ENCODE measurements around the gene DCLK1. TPM values are rescaled to one million over a fixed set of nuclear protein-coding genes. Genes with fewer than 3 reads are reported as not detected.

Gene DCLK1
- total RNA-seq, 1 donor from 2014 or later: 8.5 TPM

GRCh38 chr13:35792021-35792420 is 339.2 kb downstream of the DCLK1 start:
- no peak for DNase-seq (ENCODE audit: low read depth in 2 of 2)

DNA sequence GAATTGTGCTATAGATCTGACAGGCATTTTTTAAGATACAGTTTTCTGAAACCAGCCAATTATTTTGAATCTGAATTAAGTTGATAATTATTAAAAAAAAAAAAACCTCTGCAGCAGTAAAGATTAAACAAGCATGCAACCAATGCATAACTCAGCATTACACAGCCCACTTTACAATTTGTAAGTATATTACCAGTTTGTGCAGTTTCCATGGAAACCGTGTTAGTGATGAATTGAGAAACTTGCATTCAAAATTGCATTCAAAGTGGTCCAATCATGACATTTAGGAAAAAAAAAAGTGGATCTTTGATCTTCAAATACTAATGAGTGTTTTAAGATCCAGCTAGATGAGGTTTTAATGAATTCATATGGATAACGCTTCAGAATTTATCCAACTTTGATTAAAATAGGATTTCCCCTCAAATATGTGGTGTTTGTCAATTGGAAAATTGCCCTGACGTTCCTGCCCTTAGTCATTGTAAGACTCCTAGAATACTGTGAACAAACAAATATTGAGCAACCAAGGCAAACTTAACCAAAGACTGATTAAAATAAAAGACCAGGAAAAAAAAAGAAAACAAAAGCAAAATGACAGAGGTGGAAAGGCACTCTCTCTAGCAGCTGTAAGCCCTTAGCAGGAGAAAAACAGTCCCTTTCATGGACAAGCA is 339.9 kb downstream of the DCLK1 start:
- no peak for DNase-seq (ENCODE audit: low read depth in 2 of 2)

DNA sequence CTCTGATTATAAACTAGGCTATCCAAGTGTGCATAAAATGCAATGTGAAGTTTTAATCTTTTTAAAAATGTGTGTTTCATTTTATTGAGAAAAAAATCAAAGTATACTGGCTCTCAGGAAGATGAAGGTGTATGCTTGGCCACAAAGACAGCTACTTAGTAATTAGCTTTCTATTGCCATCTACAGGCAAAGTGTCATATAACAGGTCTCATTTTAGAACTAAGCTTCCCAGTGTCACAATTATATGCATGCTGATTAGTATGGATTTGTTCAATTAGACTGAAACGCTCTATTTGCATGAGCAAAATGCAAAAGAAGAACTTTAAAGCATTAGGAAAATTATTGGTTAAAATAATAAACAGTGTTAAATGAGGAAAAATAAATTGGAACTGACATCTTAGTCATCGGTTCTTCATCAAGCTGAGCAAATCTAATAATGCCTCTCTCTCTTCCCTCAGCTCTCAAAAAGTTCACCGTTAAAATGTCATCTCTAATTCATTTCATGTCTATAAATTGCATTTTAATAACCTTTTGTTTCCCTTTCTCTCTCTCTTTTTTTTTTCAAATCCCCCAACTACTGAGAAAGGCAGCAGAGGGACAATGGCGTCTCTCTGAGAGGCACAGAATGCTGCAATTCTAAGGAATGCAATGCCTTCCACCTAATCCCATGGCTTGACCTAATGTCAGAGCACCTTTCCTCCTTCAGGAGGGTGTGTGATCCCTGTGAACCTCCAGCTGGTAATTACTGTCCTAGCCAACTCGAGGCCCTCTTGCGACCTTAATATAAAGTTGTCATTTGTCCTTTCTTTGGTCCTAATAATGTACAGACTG is 341.6 kb downstream of the DCLK1 start:
- DNase-seq (ENCODE audit: low read depth in 2 of 2): peak; percentile 42 to 59

DNA sequence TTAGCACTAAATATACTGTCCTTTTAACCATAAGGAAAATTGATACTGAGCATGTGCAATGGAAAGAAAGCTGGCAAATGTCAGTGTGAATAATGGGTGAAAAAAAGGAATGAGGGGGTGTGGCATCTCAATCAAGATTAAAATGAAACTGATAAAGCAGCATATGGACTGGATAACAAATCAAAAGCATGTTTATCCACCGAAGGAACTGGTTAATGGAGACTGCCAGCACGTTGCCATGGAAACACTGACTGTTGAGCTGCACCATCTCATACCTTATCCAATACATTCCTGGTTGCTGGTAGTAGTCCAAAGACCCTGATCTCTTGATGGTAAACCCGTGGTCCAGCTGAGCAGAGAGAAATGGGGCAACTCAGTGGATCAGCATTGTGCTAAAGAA is 343.2 kb downstream of the DCLK1 start:
- DNase-seq (ENCODE audit: low read depth in 2 of 2): peak in 1 of 2 donors; percentile 40

DNA sequence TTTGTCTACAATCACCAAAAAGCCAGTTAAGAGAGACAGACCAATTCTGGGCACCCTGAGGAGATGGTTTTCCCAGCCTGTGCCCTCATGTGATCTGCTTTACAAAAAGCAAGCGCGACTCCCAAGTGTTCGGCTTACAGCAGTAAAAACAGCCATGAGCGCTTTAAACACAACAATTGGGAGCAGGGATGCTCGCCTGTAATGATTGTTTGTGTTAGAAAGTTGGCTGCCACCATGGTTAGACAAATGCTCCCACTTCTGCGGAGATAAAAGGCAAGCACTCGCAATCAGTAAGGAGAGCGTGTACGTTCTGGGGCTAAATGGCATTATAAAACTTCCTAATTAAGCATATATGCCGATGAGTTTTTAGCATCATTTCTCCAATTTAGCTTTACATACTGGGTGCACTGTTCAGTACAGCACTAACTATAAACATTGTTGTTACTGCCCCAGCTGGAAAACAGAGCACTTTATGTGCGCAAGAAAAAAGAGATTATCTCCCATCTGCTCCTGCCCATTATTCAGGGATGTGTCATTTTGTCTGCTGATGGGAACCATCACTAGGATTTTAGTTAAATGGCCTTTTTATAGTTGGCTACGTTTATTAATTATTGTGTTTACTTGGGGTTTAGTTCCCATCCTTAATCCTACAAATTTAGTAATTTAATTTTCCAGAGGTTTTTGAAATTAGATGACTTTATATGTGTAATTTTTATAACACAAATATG is 345.4 kb downstream of the DCLK1 start:
- DNase-seq (ENCODE audit: low read depth in 2 of 2): no peak

DNA sequence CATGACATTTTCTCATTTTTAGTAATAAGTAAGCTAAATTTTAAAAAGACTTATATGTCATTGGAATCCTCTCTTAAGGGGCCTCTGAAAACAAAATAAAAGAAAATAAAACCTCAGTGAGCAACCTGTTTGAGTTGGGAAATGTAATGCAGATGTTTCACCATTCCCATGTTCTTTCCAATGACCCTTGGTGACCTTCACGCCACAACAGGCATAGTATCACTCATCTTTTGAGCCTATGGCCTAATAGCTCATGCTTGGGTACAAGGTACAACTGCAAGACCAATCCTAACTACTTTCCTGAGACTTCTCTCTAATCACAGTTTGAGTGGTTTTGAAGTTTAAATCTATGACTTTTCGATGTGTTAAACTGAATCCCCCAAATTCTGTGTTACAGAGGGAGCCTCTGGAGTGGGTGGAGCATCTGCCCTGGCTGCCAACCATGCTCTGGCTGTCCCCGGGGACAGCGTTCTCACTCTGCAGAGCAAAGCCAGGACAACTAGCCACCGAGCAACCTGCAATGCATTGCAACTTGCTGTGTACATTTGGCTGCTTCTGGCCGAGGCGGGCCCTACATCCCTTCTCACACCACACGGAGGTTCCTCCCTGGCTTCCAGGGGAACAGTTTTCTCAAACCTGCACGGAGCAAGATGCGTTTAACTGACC is 346.8 kb downstream of the DCLK1 start:
- no peak for DNase-seq (ENCODE audit: low read depth in 2 of 2)

DNA sequence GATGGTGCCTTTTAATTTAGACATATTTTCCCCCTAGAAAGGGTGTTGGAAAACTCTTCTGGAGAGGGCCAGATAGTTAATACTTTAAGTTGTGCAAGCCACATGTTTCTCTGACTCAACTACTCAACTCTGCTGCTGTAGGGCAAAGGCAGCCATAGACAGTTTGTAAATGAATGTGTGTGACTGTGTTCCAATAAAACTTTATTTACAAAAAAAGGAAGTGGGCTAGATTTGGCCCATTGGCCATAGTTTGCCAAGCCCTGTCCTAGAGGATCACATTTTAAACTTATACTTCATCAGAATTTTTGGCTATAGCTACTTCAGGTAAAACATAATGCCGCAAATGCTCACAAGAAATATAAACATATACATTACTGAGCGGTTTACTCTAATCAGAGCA is 348.4 kb downstream of the DCLK1 start:
- DNase-seq (ENCODE audit: low read depth in 2 of 2): no peak

DNA sequence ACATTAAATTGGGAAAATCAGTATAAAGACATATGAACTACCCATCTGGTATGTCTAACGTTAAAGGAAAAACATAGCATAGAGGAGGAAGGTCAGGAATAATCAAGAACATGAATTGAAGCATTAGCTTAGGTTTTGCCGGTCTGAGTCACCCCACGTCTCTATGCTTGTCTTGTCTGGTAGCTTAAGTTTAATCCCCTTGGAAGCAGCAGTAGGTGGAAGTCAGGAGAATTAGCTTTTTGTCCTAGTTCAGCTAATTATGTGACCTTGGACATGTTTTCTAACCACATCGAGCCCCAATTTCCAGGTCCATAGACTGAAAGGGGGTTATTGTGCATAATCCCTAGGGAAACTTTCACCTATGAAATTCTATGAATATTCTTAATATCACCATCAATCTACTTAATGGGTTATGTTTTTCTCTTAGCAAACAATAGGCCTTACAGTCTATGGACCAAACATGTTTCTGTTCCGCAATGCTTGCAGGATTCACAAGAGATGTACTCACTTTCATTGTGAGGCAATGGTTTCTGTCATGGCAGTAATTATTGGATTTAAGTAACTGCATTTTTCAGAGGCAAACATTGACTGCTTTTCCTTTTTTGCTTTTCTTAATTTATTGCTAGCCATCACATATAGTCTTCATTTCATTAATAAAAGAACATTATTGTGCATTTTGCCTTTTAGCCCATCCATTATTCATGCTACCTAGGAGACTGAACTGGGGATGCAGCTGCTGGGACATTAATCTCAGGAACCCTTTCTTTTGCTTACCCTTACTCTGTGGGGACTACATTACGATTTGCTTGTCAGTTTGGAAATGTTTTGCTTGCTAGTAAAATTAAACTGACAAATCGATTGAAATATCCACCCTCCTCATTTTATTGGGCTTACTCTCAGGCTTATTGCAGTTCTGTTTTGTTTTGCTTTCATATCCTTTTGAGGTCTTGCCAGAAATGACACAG is 349.9 kb downstream of the DCLK1 start:
- no peak for DNase-seq (ENCODE audit: low read depth in 2 of 2)

GRCh38 chr13:35780613-35781012 is 350.6 kb downstream of the DCLK1 start:
- no peak for DNase-seq (ENCODE audit: low read depth in 2 of 2)

DNA sequence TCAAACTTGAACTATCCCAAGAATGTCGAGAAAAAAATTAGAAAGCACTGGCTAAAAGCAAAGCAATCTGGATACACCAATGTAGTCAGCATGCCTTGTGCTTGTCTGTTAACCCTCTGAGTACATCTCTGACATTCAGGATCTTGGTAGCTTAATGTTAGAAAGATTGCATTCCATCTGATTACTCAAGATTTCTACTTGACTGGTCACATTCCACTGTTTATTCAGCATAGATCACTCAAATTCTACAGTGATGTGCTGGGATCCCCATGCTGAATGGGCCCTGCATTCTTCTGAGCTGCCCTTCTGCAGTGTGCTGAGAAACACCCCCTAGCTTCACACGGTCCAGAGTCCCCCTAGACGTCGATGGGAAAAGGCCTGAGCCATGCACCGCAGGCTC is 359.3 kb downstream of the DCLK1 start:
- peak in 1 of 2 donors; percentile 1 for DNase-seq (ENCODE audit: low read depth in 2 of 2)

DNA sequence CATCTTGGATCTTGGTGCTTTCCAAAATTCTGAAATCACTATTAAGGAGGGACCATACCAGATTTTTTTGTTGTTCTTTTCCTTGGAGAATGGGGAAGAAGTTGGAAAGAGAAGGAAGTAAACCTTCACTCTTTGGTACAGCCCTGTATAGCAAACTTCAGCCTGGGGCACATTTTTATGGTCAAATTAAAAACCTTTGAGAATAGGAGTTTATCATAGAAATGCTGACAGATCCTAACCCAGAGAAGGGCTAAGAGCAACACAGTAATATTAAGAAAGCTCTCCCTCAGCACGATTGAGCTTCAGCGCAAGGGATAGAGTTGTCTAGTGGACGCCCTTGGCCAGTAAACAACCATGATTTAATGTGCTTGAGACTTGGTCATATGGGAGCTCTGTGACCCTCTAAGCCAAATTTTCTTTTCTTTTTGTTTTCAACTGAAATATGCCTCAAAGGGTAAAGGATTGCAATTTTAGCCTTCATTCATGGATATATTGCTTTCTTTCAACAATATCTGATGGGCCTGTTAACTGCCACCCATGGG is 360.4 kb downstream of the DCLK1 start:
- DNase-seq (ENCODE audit: low read depth in 2 of 2): no peak

GRCh38 chr13:35769812-35770211 is 361.4 kb downstream of the DCLK1 start:
- DNase-seq (ENCODE audit: low read depth in 2 of 2): no peak

GRCh38 chr13:35768551-35768950 is 362.6 kb downstream of the DCLK1 start:
- DNase-seq (ENCODE audit: low read depth in 2 of 2): no peak

DNA sequence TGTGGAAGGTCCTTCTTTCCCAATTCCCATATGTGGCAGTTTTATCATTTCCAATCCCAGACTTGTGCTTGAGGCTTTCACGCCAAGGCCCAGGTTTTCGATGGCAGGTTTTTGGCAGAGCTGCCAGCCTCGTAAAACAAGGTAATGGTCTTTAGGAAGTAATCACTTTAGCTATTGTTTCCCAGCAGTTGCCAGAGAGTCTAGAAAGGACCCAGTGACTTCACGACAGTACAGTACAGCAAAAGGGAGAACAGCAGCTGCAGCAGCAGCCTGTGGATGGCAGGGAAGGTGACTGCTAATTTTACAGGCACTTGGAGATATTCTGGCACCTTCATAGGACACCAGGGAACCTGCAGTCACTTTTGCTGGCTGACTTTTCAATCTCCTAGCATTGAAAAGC is 363.1 kb downstream of the DCLK1 start:
- no peak for DNase-seq (ENCODE audit: low read depth in 2 of 2)

DNA sequence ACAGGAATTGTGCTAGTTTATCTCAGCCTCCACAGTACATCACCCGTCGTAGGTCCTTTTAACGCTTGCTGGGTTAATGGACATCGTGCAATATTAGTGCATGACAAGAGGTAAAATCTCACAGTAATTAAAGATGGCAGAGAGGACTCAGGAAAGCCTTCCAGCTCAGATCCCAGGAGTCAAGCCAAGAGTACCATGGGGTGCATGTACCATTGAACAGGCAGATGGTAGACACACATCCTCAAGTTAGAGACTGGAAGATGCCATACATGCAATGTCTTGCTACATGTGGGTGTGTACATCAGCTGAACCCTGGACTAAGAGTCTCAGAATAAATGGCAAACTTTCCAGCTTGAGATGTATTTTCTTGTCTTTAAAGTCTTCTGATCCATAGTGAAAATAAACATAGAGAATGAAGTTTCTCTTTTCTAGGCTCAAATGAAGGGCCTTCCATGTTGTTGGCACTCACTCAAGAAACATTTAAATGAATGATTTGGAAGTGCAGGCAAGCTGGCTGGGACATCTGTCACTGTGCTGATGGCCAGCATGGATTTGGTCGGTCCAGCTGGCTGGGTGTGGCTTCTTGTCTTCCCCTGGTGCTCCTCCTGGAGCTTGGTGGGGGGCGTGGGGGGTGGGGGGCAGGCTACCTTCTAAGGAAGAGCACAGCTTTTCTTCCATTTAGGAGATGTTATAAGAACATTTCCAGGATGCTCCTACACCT is 363.8 kb downstream of the DCLK1 start:
- DNase-seq (ENCODE audit: low read depth in 2 of 2): no peak

- DNase-seq (ENCODE audit: low read depth in 2 of 2): no peak
These were observed 364.5 kb downstream of the DCLK1 start for GRCh38 chr13:35766663-35767062.

GRCh38 chr13:35765941-35766340 is 365.2 kb downstream of the DCLK1 start:
- DNase-seq (ENCODE audit: low read depth in 2 of 2): no peak

DNA sequence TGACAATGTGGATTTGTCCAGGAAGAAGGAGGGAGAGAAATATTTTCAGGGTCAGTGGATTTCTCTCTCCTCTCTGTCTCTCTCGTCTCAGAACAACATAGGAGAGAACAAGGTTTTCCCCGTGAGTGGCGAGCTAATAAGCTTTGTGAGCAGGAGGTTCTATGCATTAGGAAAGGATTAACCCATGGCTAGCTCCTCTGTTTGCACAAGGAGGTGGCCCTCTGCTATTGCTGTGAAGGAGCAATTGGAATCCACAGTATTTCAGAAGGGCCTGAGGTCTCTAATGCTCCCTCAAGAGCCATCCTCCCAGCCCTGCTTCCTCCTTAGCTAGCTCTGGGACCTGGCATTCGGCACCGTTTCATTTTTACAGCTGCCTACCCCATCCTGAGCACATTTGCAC is 365.8 kb downstream of the DCLK1 start:
- DNase-seq (ENCODE audit: low read depth in 2 of 2): no peak

DNA sequence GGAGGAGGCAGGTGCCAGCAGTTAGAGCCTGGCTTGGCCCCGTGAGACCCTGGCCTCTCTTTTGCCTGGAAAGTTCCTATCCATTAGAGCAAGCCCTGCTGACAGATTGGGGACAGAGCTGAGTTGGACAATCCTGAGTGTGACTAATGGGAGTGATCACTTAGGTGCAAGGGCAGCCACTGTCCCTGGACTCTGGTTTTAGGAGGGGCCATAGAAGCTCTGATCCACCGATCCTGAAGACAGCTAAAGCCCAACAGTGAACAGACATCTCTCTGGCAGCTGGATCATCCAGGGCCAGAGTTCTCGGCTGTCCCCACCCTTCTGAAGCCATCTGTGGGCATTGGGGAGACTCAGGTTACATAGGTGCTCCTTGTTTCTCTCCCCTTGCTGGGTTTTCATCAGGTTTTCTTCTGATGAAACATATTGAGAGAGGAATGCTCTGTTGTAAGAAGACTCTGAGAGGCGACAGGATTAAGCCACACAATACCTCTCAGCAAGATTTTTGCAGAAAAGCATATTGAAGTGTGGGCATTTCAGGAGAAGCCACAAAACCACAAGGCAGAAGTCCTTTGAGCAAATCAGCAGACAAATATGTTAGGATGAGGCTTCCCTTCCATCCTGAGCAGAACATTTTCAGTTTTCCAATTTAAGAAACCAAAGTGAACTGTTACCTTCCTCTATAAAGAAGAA is 366.7 kb downstream of the DCLK1 start:
- no peak for DNase-seq (ENCODE audit: low read depth in 2 of 2)

Data from lung microvascular endothelial cell (primary cell).